ENCODE data around the gene ERMAP.

The ERMAP gene, protein sequence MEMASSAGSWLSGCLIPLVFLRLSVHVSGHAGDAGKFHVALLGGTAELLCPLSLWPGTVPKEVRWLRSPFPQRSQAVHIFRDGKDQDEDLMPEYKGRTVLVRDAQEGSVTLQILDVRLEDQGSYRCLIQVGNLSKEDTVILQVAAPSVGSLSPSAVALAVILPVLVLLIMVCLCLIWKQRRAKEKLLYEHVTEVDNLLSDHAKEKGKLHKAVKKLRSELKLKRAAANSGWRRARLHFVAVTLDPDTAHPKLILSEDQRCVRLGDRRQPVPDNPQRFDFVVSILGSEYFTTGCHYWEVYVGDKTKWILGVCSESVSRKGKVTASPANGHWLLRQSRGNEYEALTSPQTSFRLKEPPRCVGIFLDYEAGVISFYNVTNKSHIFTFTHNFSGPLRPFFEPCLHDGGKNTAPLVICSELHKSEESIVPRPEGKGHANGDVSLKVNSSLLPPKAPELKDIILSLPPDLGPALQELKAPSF

DNA sequence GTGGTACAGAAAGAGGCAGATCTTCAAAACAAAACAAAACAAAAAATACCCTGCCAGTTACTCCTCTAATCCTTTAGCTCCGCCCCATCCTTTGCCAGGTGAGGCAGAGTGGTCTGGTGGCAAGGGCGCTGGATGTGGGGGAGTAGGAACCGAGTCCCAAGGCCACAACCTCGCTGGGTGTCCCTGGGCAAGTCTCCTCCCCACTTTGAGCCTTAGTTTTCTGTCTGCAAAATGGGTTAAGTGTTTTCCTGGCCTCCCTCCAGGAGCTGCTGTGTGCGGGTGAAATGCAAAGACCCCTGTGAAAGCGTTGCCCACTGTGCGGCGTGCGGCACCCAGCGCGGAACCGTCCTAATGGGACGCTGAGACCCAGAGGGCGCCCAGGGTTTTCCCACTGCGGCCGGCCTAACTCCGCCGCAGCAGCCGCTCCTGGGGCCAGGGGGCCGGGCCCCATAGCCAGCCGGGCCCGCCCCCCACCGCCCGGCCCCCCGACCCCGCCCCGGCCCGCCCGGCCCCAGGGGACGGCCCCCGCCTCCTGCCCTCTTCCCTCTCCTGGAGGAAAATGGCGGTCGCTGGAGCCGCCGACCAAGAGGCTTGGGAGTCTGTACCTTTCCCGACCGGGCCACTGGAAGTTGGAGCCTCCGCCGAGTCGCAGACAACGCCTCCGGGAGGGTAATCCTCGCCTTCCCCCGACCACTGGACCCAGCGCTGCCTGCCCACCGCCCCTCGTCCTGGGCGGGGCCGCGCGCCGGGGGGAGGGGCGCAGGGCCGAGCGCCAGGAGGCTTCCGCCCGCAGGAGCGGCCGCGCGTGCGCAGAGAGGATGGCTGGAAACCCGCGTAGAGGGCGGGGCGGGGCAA, at the start of gene ERMAP, which contains the start of gene SVBP:
Gene ERMAP (plus strand): TSS at position 538 of the 855 bp plus-strand sequence. CDS start 13,327 bp downstream, outside the sequence.
Gene SVBP (minus strand): TSS at position 813 of the 855 bp plus-strand sequence. CDS start 853 bp downstream, outside the sequence.
- DNase-seq = peak in 54 of 56 donors; percentile 66 to 96 (median 90)

DNA sequence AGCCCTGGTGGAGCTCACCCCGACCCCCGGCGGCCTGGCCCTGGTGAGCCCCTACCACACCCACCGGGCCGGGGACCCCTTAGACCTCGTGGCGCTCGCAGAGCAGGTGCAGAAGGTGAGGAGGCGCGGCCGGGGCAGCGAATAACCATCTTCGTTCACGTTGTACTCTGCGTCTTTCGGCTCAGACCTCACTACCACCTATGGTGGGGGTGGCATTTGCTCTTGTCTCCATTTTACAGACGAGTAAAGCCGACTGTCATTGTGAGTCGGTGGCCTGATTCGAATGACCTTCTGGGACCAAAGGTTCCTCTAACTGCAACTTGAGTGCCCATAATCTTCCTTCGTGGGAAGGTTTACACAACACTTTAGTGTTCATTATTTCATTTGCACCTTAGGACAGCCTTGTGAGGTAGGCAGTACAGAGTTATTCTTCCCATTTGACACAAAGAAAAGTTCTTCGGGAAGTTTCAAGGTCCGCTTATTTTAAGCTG, 49.4 kb upstream of the ERMAP start:
- no peak for DNase-seq

DNA sequence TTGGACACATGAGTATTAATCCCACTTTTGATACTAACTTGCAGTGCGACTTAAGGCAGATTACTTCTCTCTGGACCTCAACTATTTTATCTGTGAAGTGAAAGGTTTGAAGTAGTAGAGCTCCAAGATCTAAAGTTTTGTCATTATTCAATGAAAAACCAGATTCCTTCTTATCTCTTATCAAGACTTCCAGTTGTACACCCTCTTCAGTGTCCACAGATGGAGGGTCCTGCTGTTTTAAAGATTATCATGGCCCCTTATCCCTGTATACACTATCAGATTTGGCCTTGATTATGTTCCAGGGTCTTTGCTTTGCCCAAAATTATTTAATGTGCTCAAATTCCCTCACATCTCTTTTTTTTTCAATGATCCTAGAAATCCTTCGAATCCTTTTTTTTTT, 48.8 kb upstream of the ERMAP start:
- DNase-seq = no peak

DNA sequence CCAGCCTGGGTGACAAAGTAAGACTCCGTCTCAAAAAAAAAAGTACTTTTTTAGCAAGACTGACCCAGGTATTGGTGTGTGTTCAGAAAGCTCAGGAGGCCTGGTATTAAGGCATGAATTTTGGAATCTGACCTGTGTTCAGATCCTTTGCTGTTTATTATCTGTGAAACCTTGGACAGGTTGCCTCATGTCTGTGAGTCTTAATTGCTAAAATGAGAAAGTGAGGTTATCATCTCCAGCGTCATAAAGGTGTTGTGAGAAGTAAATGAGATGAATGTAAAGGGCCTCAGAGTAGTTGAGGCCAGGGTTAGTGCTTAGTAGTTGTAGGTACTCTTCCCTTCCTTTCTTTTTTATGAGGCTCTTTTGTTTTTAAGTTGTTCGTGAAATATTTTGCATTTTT, 47.1 kb upstream of the ERMAP start:
- DNase-seq = no peak

DNA sequence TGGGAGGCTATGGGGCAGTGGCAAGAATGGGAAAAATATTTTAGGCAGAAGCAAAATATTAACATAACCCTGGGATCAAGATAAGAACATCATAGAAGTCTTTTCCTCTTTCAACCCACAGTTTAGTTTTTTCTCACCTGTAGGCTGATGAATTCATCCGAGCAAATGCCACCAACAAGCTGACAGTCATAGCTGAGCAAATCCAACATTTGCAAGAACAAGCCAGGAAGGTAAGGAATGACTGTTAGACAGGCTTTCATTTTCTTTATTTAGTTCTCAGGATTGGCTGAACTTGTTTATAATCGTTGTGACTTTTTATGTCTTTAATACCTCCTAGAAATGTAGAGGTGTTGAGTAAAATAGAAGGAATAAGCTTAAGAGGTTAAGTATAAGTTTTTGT, 43.5 kb upstream of the ERMAP start:
- DNase-seq = no peak

DNA sequence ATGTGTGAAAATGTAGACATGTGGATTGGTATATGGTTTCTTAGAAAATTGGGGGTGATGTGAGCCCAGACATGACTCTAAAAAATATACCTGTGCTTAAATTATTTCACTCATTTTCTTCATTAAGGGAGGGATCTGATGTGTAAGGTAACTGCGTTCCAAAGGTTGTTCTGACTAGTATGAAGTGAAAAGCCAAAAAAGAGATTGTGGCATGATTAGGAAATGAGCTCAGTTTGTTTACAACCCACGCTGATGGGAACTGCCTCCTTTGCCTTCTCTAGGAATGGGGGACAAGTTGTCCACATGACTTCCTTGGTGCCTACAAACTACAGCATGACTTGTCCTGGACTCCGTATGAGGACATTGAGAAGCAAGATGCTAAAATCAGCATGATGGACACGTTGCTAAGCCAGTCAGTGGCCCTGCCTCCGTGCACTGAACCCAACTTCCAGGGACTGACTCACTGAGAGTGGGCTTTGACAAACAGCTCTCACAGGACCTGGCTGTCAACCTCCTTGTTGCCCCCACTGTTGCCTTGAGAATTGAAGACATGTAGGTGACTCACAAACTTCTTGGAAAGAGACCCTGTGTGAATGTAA, 41.9 kb upstream of the ERMAP start:
- DNase-seq = peak in 5 of 56 donors; percentile 3 to 18 (median 11)

DNA sequence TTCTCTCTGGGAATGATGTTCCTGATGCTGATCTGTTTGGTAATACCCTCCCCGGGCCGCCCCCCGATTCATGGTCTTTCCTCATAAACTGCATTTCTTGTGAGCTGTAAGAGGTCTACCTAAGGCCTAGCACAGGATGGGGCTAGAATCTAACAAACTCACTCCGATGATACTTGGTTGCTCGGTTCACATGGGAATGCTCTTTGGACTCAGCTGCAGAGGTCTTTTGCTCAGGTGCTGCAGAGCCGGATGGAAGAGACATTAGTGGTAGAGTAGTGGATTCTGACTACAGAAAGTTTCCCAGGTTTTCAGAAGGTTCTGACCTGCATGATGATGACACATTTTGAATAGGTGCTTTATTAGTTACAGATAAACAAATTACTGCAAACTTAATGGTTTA, 40.4 kb upstream of the ERMAP start:
- no peak for DNase-seq

DNA sequence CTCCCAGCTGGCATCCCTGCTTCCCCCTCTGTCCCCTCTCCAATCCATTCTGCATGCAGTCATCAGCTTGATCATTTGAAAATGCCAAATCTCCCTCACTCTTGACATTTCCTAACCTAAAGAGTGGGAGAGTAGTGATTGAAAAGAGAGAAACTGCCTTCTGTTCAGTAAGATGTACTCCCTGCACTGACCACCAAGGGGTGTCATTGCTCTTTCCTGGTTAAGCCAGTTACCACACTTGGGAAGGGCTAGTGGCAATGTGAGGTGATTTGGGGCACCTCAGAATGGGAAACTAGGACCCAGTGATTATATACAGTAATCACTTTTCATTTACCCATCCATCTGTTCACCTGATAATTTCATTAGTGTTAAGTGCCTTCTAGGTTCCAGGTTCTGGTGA, 39.1 kb upstream of the ERMAP start:
- DNase-seq = peak in 7 of 56 donors; percentile 4 to 44 (median 12)

DNA sequence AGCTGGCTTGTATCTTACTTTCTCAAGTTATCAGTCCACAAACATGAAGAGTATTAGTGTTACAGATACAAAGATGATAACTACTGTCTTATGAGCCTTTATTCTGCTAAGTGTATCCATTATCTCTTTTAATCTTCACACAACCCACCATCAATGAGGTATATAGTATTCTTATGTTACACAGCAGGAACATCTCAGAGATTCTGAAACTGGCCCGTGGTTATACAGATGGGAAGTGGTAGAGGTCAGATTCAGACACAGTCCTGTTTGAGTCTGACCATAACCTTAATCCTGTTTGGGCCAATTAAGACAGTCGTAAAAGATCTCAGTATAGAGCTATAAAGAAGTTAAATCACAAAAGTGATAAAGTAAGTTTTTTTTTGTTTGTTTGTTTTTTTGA, 37.2 kb upstream of the ERMAP start:
- no peak for DNase-seq

DNA sequence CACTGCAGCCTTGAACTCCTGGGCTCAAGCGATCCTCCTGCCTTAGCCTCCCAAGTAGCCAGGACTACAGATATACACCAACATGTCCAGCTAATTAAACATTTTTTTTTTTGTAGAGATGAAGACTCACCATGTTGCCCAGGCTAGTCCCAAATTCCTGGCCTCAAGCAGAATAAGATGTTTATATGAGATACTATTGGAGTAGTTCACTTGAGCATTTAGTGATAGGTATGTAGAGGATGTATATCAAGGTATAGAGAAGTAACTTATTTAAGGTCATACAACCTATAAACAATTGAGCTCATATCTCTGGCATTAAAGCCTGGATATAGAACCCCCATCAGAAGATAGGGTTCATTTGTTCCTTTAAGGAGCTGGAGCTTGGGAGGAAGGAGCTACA, 36.7 kb upstream of the ERMAP start:
- no peak for DNase-seq

DNA sequence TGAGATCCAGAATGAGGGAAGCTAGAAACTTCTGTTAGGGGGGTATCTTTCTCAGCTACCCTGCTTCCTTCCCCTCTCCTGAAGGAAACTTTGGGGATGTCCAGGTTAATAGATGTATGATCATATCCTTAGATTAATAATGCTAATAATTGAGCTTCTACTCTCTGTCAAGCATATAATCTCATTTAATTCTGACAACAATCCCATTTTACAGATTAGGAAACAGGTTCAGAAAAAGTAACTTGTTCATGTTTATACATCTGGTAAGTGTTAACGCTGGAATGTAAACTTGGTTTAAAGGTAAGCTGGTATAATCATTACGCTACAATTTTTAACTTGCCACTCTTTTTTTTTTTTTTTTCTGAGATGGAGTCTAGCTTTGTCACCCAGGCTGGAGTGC, 33.8 kb upstream of the ERMAP start:
- DNase-seq = no peak

DNA sequence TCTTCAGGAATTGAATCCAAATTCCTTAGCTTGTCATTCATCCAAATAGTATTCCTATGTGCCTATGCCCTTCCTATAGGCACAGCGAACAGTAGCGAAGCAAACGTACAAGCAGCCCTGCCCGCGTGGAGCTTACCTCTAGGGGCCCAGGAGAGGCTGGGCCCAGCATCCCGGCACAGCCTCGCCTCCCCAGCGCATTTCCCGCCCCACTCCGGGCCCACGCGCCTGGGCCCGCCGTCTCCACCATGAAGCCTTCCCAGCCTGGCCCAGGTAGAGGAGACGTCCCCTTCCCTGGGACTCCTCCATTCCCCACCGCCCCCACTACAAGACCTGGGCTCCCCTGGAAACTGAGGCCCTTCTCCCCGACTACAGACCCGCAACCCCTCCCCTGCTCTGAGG, 32.4 kb upstream of the ERMAP start:
- no peak for DNase-seq

DNA sequence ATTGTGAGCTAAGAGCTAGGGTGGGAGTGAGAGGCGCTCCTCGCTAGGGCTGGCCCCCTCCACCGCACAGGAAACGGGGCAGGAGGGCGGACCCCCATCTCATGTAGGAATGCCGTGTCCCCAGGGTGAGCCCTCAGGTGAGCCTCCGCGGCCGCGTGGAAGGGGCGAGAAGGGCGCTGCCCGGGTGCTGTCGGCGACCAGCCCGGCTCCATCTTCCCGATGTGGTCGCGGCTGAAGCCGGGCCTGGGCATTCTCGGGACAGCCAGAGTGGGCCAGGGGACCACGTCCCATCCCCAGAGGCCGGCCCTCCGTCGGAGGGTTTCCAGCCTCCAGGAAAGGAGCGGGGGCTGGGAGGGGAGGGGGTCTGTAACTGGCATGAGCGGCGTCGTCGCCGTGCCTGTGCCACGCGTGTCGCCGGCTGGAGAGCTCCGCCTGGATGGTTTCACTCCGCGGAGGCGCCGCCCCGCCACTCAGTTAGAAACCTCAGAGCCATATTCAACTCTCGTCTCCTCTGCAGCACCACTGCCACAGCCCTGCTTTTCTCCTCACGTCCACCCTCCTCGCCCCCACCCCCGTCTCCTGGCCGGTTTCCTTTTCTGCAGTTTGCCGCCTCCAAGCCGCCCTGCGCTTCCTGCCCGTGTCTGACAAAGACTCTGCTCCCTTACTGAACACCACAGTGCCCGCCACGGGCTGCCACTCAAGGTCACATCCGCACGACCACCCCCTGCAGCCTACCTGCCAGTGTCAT, 31.8 kb upstream of the ERMAP start, which contains the start of gene TMEM269:
Gene TMEM269 (plus strand): TSS at position 46 of the 748 bp plus-strand sequence. CDS start 4,903 bp downstream, outside the sequence.
- DNase-seq = peak in 10 of 56 donors; percentile 4 to 39 (median 12)

DNA sequence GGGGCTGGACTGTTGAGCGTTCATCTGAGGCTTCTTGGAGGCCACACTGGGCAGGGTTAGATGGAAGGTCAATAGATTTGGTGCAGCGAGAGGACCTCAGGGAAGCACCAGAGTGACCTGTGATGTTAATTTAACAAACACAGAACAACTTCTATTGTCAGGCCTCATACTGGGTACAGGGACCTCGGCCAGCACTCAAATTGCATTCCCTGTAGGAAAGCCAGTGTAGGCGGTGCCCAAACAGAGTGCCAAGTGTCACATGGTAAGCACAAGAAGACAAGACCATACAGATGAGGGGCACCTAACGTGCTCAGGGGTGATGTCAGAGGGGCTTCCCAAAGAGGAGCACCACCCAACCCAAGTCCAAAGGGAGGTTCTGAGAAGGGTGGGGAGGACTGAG, 30.8 kb upstream of the ERMAP start:
- no peak for DNase-seq

DNA sequence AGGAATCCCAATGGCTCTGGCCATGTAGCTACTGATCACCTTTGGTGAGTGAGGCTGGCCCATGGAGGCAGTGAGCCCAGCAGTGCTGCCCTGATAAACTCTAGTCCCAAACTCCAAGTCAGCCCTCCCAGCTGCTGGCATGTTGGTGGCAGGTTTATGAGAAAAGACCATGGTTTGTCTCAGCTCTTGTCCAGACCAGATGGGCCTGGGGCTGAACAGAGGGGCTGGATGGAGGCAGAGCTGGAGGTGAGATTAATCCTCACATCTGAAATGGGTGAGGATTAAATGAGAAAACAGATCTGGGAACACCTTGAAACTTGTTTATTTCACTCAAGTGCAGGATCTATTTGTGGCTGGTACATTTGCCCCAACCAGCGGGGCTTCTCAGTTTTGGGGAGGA, 28.9 kb upstream of the ERMAP start:
- DNase-seq = no peak

DNA sequence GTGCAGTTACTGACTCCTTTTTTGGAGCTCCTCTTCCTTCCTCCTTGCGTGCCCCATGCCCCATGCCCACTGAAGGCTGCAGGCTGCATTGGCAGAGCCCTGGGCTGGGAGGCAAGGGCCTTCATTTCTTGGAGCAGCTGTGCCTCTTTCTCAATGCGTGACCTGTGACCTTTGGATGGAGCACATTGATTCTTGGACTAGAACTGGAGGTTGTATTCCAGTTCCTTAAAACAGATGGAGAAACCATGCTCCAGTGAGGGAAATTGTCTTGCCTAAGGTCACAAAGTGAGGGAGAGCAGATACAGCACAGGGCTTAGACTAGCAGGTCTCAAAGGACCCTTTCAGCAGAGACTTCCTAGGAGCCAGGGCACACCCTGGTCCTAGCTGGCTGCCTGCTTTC, 23.1 kb upstream of the ERMAP start:
- DNase-seq = no peak

DNA sequence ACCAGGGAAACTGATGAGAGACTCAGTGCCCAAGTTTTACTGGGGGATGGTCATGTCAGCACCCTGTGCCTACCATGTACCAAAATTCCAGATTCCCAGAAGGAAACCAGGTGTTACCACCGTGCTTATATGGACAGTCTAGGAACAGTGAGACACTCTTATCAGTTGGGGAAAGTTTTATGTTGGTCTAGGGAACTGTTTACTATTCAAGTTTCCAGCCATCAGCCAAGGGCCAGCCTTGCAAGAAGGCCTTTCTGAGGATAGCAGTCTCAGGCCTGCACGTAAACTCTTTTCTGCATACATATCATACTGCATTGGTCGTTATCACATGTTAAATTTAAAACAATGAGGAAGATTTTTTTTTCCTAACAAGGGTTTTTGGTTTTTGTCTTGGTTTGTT, 19.5 kb upstream of the ERMAP start:
- DNase-seq = no peak

DNA sequence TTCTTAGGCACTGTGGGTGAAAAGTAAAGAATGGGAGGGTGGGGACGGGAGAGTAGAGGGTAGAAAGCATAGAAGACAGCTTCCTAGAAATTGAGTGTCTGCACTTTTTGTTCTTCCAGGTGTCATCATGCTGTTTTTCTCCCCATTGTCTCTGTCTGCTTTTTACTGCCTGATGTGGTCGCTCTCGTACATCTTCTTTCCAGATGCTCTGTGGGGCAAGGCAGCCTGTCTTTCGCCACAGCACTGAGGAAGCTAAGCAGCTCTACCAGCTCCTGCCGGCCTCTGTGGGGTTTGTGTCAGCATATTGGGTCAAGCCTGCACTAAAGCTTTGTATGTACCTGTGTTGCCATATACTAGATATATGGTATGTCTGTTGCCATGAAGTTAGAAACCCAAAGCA, 18.9 kb upstream of the ERMAP start:
- no peak for DNase-seq

DNA sequence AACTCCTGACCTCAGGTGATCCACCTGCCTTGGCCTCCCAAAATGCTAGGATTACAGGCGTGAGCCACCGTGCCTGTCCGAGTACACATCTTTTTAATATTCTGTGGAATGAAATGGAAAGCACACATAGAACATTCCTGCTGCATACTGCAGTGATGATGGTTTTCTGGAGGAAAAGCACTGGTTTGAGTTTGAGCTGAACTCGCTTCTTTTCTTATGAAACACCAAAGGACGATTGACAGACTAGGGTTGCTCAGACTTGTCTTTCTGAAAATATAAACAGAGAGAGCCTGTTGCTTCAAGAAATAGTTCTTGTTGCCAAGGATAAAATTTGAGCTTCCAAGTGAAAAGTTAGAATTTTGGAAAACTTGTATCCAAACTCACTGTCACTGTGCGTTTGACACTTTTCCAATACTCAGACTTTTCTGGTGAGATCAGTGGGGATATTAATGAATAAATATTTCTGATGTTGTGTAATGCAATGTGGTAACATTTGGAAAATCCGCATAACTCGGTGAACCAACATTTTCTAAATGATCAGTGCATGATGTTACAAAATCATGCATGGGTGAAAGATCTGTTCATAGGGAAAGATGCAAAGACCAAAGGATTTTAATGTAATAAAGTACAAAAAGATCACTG, 15.0 kb upstream of the ERMAP start:
- DNase-seq = no peak

DNA sequence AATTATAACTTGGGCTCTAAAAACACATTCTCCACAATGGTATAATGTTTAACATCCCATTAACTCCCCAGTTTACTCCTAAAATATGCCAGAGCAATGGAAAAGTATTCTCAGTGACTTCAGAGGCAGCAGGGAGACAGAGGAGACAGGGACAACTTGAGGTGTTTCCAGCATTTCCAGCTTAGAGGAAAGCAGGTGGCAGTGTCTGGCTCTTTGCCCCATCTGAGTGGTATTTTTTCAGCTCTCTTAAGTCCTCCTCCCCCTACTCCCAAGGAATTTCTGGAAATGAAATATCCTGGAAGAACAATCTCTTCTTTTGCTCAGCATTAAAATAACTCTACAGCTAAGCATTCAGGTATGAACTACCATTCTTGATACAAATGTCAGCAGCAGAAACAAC, 10.8 kb upstream of the ERMAP start:
- DNase-seq = no peak

Data from nucleus accumbens (tissue), 56 donors.